DMS114 treated with DMSO at 0.1 percent for 48 hours (cell line): ENCODE data around the gene MTRFR.
"Not testable (repeated sequence)": the region's sequence is repeated elsewhere in the genome, so short reads cannot be mapped to it uniquely, and the experiment has no call there.

Experiments
- DNase-seq: peaks from one replicate; lab custom pipeline; 2025; ENCODE audit not compliant: unreplicated experiment; lab: John Stamatoyannopoulos, UW

The MTRFR gene

DNA sequence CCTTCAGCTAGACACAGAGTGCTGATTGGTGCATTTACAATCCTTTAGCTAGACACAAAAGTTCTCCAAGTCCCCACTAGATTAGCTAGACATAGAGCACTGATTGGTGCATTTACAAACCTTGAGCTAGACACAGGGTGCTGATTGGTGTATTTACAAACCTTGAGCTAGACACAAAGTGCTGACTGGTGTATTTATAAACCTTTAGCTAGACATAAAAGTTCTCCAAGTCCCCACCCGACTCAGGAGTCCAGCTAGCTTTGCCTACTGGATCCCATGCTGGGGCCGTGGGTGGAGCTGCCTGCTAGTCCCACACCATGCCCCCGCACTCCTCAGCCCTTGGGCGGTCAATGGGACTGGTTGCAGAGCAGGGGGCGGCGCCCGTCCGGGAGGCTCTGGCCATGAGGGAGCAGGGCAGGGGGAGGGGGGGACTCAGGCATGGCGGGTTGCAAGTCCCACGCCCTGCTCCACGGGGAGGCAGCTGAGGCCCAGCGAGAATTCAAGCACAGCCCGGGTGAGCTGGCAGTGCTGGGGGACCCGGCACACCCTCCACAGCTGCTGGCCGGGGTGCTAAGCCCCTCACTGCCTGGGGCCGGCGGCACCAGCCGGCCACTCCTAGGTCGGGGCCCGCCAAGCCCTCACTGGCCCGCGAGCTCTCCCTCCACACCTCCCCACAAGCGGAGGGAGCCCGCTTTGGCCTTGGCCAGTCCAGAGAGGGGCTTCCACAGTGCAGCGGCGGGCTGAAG is 15.9 kb downstream of the MTRFR start:
- DNase-seq, result not testable (repeated sequence)

DNA sequence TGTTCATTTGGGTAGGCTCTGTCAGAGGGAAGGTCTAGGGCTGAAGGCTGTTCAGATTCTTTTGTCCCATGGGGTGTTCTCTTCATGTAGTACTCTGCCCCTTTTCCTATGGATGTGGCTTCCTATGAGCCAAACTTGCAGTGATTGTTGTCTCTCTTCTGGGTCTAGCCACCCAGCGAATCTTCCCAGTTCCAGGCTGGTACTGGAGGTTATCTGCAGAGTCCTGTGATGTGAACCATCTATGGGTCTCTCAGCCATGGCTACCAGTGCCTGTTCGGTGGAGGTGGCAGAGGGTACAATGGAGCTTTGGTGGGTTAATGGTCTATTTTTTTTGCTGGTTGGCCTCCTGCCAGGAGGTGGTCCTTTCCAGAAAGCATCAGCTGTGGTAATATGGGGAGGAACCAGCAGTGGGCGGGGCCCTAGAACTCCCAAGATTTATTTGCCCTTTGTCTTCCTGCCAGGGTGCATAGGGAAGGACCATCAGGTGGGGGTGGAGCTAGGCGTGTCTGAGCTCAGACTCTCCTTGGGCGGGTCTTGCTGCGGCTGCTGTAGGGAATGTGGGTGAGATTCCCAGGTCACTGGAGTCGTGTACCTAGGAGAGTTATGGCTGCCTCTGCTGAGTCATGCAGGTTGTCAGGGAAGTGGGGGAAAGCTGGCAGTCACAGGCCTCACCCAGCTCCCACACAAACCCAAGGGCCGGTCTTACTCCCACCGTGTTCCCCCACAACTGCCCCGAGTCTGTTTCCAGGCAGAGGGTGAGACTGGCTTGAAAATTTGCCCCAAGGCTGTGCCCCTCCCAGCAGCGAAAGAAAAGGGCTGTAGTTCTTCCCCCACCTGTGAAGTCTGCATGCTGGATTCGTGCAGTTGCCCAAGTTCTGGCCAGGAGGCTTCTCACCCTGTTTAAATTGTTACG is 17.5 kb downstream of the MTRFR start:
- DNase-seq, result no peak

DNA sequence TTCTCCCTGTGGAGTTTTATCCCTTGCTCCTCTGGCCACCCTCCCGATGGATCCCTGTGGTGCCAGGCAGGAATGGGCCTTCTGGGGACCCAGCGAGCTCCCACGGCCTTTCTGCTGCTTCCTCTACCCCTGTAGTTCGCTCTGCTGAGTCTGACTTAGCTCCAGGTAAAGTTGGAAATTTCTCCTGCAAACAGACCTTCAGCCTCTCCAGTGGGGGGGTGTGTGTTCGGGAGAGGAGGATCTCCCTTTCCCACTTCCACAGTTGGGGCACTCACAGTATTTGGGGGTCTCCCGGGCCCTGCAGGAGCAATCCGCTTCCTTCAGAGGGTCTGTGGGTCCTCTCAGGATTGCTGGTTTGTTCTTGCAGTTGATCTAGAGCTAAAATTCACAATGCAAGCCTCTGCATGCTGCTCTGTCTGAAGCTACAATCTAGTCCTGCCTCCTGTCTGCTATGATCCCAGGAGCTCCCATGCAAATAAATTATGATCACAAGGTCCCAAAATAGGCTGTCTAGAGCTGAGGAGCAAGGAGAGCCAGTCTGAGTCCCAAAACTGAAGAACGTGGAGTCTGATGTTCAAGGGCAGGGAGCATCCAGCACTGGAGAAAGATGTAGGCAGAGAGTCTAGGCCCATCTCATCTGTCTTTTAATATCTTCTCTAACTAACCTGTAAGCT is 18.3 kb downstream of the MTRFR start:
- DNase-seq, result no peak

DNA sequence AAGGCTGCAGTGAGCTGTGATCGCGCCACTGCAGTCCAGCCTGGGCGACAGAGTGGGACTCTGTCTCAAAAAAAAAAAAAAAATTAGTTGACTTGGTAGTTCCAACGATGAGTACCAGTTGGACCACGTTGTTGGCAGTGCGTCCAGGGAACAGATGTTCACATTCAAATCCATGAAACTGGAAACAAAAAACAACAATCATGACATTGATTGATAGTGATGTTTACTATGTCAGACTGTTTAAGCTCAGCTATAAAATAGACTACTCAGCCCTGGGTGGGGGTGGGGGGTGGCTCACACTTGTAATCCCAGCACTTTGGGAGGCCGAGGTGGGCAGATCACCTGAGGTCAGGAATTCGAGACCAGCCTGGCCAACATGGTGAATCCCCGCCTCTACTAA is 19.1 kb downstream of the MTRFR start:
- not testable (repeated sequence) for DNase-seq

DNA sequence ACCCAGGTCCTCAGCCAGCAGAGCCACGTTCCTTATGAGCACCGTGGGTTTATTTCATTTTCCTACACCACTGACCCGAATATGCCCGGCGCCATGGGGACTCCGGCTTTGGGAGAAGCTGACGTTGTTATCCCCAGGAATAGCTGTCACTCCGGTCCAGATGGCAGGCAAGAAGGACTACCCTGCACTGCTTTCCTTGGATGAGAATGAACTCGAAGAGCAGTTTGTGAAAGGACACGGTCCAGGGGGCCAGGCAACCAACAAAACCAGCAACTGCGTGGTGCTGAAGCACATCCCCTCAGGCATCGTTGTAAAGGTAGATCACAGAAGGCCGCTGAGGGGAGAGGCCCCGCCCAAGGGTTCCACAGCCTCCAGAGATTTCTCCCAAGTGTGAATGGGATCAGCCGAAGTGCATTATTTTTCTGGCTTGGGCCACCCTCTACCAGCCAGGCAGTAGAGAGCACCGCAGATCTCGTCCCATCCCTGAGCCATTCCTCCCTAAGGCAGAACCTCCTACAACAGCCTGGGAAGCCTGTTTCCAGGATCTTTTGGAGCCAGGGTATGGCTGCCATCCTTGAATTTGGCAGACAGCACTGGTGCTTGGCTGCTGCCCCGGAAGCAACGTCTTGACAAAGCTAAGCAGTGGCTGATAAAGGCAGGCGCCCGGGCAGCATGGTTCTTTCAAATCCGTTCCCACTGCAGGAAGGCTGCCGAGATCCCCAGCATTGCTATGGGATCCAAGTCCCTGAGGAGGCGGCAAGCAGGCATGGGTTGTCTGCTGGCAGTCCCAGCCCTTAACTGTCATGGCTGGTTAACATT is 20.6 kb downstream of the MTRFR start:
- DNase-seq, result no peak

DNA sequence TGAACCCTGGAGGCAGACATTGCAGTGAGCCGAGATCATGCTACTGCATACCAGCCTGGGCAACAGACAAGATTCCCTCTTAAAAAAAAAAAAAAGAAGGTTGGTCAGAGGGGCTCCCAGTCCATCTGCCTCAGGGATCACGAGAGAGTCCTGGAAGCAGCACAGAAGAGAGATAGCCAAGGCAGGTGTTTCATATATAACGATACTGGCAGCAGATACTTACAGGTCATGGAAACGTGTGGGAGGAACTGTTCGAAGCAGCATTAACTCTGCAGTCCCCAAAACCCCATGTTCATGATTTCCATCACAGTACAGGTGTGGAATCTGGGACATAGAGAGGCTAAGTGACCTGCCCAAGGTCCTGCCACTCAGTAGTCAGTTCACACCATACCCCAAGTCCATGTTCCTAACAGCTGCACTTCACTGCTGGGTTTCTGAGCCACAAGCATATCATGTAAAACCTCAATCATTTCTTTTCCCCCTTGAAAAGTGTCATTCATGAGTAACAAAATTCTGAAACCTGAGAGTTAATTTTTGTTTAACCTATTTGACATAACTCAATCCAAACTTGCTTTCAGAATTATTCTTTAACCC is 21.7 kb downstream of the MTRFR start:
- DNase-seq, result no peak

DNA sequence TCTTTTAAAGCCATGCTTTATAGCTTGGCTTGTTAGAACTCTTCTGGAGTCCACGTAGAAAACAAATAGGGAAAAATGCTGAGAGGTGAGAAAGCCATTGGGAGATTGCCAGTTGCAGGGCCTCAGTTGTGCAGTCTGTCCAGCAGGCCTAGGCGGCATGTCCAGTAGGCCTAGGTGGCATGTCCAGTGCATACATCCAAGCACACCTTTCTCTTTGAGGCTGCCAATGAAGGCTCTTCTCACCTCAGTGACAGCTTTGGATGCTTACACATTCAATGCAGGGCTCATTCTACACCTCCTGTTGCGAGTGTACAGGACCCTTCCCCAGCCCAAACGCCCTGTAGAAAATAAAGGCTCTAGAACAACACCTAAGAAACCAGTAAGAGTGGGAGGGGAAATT is 25.4 kb downstream of the MTRFR start:
- no peak for DNase-seq

DNA sequence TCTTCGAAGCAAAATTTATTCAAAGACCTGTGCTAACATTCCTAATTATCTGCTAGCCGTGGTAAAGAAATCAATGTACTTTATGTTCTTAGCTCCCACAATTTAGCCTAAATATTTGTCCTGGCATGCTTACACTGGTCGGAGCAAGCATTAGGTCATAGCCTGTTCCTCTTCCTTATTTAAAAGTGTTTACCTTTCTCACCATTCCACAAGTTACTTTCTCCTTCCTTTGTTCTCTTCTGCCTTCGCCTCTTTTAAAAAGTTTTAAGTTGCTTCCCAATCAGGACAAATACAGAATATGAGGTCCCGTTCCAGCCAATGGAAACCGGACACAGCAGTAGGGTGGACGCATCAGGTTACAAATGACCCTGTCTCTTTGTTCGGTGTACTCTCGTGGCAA is 26.8 kb downstream of the MTRFR start:
- no peak for DNase-seq

DNA sequence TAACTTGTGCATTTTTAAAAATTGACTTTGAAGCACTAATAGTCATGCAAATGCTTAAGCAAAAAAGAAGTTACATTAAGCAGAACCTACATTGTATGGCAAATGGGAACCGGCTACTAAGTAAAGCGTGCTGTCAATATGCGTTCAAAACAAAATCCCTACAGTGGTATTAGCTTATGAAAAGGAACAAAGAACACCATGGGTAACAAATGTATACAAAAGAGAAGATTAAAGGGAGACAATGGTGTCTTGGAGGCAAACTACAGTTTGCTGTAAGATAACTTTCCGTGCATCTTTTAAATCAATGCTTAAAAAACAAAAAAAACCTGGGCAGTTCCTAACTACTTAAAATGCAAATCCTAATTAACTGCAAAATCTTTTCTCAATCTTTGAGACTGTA is 28.0 kb downstream of the MTRFR start:
- no peak for DNase-seq

DNA sequence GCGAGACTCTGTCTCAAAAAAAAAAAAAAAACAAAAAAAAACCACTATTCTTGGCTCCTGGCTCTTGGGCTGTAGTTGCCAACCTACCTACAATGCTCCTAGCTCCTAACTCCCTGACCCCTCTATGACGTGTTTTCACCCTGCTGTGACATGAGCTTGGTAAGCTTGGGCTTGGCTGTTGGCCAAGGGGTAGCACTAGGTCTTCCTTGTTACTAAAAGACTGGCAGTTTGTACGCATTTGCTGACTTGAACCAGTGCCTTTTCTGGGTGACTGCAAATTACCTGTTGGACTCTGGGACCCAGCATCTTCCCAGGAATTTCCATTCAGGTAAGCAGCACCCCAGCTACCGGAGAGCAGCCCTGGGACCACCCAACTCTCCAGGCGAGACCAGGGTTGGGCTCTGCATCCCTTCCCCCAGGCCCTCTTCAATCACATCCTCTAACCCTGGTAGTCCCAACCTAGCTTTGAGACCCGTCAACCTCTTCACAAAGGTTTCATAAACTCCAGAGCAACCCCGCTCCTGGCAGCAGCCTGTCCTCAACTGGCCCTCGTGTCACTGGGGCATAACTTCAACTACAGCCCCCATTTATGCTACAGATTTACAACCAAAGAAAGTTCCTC is 30.1 kb downstream of the MTRFR start:
- DNase-seq, result no peak

DNA sequence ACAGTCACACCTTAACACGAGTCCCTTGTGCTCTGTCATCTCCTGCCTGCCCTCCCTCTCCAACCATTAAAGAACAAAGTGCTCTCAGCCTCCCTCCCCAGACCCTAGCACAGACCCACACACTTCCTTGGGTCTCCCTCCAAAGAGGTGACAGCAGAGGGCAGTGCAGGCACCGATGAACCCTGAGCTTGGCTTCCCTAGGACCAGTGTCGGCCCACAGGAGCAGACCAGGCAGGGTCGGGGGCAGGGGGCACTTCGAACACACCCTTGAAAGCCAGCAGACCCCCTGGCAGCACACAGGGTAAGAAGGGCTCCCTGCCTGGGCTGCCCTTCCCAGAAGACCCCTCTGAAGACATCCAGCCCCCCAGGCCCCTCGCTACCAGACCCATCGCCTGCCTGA is 31.4 kb downstream of the MTRFR start:
- no peak for DNase-seq

DNA sequence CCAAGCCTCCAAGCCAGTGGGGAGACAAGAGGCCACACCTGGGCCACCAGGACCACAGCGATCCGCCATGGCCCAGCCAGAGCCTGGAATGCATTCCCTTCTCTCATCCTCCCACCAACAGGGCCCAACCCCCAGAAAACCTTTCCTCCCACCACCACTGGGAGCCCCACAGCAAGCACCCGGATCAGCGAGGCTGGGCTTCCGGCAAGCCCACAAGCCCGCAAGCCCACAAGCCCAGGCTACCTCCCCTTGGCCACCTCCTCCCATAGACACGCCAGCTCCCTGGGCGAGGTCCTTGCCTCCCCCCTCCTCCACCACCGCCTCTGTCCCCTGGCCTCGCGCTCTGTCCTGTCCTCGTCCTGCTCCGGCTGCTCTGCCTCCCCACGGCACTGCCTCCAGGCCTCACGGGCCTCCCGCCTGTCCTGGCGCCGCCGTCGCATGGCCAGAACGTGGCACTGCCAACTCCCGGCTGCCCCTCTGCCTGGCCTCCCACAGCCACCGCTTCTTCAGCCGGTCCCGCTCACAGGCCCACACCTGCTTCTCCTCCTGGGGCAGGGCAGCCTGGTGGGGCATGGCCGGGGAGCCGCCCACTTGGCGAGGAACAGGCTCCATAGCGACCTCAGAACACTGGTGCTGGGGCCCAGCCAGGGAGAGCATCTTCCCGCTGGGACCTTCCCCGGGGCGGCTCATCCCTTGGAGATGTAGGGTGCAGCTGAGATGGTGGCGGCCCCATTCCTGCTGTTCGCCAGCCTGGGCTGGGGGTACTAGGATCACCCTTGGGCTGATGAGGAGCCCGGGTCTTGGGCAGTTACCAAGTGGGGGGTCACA is 32.8 kb downstream of the MTRFR start:
- DNase-seq, result no peak

DNA sequence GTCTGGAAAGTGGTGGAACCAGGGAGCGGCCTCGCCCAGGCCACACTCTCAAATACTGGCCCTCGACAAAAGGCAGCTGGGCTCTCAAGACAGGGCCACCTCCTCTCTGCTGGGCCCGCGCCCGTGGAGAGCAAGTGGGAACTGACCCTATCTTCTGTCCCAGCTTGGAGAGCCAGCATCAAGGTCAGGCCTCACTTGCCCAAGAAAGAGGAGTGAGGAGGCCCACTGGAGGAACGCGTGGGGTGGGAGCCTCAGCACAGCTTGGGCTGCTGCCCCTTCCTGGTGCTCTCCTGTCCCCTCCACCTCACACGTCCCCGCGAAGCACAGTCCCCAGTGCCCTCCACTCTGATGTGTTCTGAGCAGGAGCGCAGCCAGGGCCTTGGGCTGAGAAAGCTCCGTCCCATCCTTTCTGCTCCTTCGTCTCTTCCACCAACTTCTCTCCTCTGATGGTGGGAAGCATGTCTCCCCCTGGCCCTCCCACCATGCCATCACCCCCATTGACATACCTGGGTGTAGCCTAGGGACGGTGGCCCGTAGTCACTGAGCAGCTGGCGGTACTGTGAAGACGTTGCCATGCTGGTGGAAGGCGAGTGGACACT is 33.5 kb downstream of the MTRFR start:
- DNase-seq, result no peak

DNA sequence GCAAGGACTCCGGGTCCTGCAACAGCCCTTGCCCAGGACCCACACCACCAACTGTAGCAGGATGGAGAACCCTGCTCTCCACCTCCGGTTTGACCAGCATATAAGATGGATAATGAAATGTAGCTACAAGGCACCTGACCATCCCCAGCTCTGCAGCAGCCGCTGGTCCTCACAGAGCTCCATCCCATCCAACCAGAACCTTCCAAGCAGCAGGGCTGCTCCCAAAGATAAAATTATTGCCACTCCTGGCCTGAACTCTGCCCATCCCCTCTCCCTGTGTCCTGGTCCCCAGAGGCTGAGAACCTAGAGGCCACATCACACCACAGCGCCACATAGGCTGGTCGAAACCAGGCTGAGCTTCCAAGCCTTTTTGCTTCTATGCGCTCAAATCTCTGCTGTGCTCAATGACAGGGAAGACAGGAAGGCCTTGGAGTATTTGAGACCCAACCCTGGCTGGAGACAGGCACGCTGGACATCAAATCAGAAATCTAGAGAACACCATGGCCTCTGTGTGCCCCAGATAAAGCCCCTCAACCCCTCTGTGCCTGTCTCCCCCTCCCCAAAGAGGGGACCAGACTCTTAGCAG is 34.2 kb downstream of the MTRFR start:
- no peak for DNase-seq

DNA sequence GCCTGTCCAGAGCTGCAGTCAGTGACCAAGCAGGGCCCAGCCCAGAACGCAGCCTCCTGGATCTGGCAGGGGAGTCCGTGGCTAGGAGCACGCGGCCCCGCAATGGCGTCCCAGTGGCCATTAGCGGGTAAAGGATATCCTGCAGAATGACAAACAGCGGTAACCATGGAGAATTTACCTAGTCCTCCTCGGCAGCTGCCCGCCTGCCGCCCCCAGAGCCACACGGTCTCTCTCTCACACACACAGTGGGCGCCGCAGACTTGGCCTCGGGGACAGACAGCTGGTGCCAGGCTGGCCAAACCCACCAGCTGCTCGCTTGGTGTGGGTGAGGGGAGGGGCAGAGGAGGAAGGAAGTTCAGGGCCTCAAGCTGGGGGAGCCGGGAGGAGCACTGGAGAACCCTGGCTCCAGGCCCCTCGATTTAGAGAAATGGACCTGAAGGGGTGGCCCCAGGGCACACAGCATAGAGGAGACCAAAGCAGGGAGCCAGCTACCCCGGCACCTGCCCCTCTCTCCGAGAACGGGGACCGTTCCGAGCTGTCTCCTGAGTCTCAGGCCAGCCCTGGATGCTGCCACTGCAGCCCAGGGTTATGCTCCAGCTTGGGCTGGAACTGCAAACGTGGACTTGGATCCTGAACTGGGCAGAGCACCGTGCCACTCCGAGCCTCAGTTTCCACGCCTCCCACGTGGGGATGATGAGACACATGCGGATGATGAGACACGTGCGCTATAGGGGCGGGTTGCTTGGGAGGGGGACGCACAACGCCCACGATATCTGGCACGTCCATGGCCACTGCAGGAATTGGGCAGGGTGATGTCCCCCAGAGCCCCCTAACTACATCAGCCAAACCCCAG is 35.0 kb downstream of the MTRFR start:
- DNase-seq, result no peak

DNA sequence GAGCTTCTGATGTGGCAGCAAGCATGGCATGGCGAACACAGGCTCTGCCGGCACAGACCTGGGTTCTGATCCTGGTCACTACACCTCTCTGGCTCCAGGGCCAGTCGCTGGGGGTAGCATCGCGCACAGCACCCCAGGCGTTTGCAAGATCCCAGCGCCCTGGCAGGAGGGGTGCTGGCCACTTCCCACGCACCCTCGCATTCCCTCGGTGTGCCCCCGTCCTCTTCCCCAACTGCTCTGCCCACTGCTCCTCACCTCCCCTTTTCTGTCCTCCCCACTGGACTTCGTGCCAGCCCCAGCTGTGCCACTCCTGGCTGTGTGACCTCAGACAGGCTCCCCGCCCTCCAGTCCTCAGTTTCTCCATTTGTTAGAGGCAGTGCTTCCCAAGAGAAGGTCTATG is 35.6 kb downstream of the MTRFR start:
- DNase-seq, result no peak

DNA sequence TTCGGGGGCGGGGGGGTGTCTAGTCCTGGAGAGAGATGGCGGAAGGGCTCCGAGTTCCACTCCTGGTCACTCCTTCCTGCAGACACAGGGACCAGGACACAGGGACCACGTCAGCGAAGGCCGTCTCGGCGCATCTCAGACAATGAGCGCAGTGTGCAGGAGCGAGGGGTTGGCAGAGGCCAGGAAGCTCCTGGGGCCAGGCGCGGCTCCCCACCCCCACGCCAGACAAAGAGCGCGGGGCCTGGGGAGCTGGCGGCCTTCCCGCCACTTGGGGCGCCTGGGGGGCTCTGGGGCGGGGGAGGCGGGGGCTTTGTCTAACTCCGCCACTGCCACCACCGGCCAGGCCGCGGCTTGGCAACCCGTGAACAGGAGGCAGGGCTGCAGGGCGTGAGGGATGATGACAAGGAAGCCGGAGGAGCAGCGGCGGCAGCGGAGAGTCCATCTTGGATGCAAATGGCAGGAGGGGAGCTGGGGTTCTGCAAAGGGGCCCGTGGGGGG is 36.2 kb downstream of the MTRFR start:
- no peak for DNase-seq

DNA sequence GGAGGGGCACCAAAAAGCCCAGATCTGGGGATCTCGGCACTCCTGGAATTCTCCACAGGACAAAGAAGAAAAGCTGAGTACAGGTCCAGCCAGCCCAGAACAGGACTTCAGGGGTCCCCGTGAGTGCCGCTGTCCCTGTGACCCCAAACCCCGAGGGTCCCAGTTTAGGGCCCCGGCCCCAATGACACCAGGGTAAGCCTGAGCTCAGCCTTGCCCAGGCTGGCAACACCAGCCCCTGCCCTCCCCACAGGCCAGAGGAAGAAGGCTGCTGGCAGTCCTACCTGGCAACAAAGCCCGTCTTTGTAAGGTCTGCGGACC is 36.6 kb downstream of the MTRFR start:
- no peak for DNase-seq
